Smooth muscle cell (in vitro differentiated cells): ENCODE data around the gene MKX. TPM values are rescaled to one million over a fixed set of nuclear protein-coding genes. Genes with fewer than 3 reads are reported as not detected.
A peak's percentile ranks its signal among the peaks of the same experiment; 100 is the strongest.

ENCODE experiments used
- DNase-seq: peaks from one replicate; lab custom pipeline; 2025; ENCODE audit not compliant: unreplicated experiment; lab: John Stamatoyannopoulos, UW
- H2AFZ ChIP-seq: fragments of 200-600 bp; sonication (generic); 2 replicates; pipeline ENCODE4 v1.6.0; 2016; ENCODE audit warnings: antibody characterized with exemption, low read depth, mild to moderate bottlenecking
- H3F3A ChIP-seq: fragments of 200-600 bp; sonication (generic); 2 replicates; pipeline ENCODE4 v1.6.0; 2017; ENCODE audit warnings: antibody characterized with exemption, low read depth
- H3K27ac ChIP-seq: fragments of 200-600 bp; sonication (generic); 2 replicates; pipeline ENCODE4 v1.5.1; 2016; ENCODE audit warnings: low read depth, mild to moderate bottlenecking
- H3K27me3 ChIP-seq: fragments of 200-600 bp; sonication (generic); 2 replicates; pipeline ENCODE4 v1.6.1; 2016; ENCODE audit warnings: low read depth, mild to moderate bottlenecking
- H3K36me3 ChIP-seq: fragments of 200-600 bp; sonication (generic); 2 replicates; pipeline ENCODE4 v1.5.1; 2016; ENCODE audit warnings: low read depth
- H3K4me1 ChIP-seq: fragments of 200-600 bp; sonication (generic); 2 replicates; pipeline ENCODE4 v1.5.1; 2016; ENCODE audit warnings: low read depth
- H3K4me2 ChIP-seq: fragments of 200-600 bp; sonication (generic); 2 replicates; pipeline ENCODE4 v1.6.0; 2016; ENCODE audit warnings: mild to moderate bottlenecking
- H3K4me3 ChIP-seq: fragments of 200-600 bp; sonication (generic); 2 replicates; pipeline ENCODE4 v1.5.1; 2016; ENCODE audit warnings: mild to moderate bottlenecking
- H3K79me2 ChIP-seq: fragments of 200-600 bp; sonication (generic); 2 replicates; pipeline ENCODE4 v1.6.0; 2016; ENCODE audit warnings: low read depth, mild to moderate bottlenecking
- H3K9ac ChIP-seq: fragments of 200-600 bp; sonication (generic); 2 replicates; pipeline ENCODE4 v1.6.0; 2016; ENCODE audit warnings: low read depth
- H3K9me3 ChIP-seq: fragments of 200-600 bp; sonication (generic); replicated peaks from 2 replicates; pipeline ENCODE4 v1.5.1; 2016; ENCODE audit warnings: low read depth
- H4K20me1 ChIP-seq: fragments of 200-600 bp; sonication (generic); 2 replicates; pipeline ENCODE4 v1.6.0; 2016; ENCODE audit warnings: low read depth
- CTCF ChIP-seq: fragments of 200-600 bp; sonication (generic); IDR thresholded peaks from 2 replicates; pipeline ENCODE4 v1.5.1; 2017; ENCODE audit warnings: borderline replicate concordance, mild to moderate bottlenecking, antibody characterized with exemption; ENCODE audit not compliant: insufficient read depth, poor library complexity, severe bottlenecking
- WGBS: methylation state at CpG from one replicate; pipeline ENCODE4 v1.1.7; 2016; ENCODE audit warnings: low lambda C conversion rate; 5-methylcytosine and 5-hydroxymethylcytosine counted together
- polyA plus RNA-seq: library from polyadenylated mRNA; unstranded; fragments of >200 nt; fragmentation: Nextera tagmentation; extraction: Ambion mirVana; gene quantifications from 2 replicates; pipeline ENCODE4 v1.2.1, GENCODE V29; 2016
- total RNA-seq: library from RNA; depleted of rRNA; stranded (reverse); fragments of >200 nt; gene quantifications from 2 replicates; pipeline ENCODE4 v1.2.3, GENCODE V29; 2014

MKX gene
- total and polyA plus RNA-seq, 2 experiments from 2014 or later = 0.04 TPM; not detected in 1

DNA sequence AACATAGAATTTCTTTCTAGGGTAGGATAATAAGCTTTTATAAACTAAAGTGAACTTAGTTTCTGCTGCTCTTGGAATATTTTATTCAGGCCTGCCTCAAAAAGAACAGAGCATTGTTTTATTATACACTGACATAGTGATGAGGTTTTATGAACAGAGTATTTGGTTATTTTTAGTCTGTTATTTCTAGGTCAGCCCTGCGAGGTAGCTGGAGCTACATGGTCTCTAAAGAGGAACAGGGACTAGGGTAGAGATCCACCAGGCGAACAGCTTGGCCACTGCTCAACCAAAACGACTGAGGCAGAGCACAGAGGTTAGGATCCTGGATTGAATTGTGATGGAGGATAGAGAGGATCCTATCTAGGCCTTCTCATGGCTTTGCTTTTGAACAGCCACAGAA, 53.0 kb downstream of the MKX start:
- 79% methylated on average over 3 of the region's 3 CpGs for WGBS
- no peaks in the 10 kb centered on the region for H3K36me3 ChIP-seq
- no peaks in the 10 kb centered on the region for H3K79me2 ChIP-seq
- H3K4me1 ChIP-seq = no peaks in the 10 kb centered on the region
- H3F3A ChIP-seq = no peaks in the 10 kb centered on the region
- H3K9me3 ChIP-seq = no peaks in the 10 kb centered on the region
- no peak overlapping the region for H3K4me2 ChIP-seq
- TF ChIP-seq CTCF = no peak
- no peak overlapping the region for H3K9ac ChIP-seq
- DNase-seq = no peak
- H2AFZ ChIP-seq = no peak overlapping the region
- H3K27me3 ChIP-seq = no peaks in the 10 kb centered on the region
- no peak overlapping the region for H3K27ac ChIP-seq
- H3K4me3 ChIP-seq = no peak overlapping the region
- no peaks in the 10 kb centered on the region for H4K20me1 ChIP-seq

DNA sequence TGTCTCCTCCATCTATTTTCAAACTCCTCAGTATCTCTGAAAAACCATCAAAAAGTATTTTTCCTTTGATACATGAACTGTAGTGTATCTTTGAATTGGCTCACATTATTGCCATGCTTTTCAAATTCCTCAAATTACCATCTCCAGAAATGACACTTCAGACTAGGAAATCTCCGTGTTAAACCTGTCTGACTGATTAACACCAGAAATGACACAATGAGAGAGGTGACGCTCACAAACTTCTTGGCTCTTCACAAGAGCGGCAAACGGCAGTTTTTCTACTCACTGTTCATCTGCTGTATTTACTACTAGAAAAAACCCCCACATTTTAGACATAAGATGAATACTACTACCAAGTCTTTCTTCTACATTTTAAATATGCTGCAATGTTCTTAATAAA, 56.6 kb downstream of the MKX start:
- Histone ChIP-seq H3K4me2 (no peak overlapping the region), H3K36me3 (no peaks in the 10 kb centered on the region), H4K20me1 (no peaks in the 10 kb centered on the region), H3K27me3 (no peaks in the 10 kb centered on the region), H3K4me3 (no peak overlapping the region), H3K27ac (no peak overlapping the region), H3K9ac (no peak overlapping the region), H3K4me1 (no peaks in the 10 kb centered on the region), H2AFZ (no peak overlapping the region), H3F3A (no peaks in the 10 kb centered on the region), H3K9me3 (no peaks in the 10 kb centered on the region), H3K79me2 (no peaks in the 10 kb centered on the region)
- 93% methylated on average over 4 of the region's 4 CpGs for WGBS
- no peak for TF ChIP-seq CTCF
- no peak for DNase-seq

DNA sequence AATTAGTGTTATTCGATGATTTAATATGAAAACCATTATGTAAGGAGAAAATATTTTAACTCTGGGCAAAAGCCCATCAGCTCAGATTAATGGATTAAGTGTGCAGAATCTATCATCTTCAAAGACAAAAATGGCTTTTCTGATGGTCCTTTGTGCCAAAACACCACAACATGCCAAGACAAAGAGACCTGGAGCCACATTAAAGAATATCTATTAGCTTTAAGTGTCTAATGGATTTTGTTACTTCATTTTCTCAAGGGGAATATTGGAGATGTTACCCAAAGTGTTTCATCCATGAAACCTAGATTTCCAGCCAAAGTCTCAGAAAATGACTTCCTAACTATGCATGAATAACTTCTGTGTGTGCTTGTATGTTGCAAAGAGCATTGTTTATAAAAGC, 57.3 kb downstream of the MKX start:
- Histone ChIP-seq H3K36me3 (no peaks in the 10 kb centered on the region), H3K27me3 (no peaks in the 10 kb centered on the region), H3K9ac (no peak overlapping the region), H3K4me1 (no peaks in the 10 kb centered on the region), H2AFZ (no peak overlapping the region), H3K4me3 (no peak overlapping the region), H3K9me3 (no peaks in the 10 kb centered on the region), H4K20me1 (no peaks in the 10 kb centered on the region), H3K79me2 (no peaks in the 10 kb centered on the region), H3K27ac (no peak overlapping the region), H3K4me2 (no peak overlapping the region), H3F3A (no peaks in the 10 kb centered on the region)
- DNase-seq = no peak
- 89% methylated on average over 1 of the region's 1 CpG for WGBS
- no peak for TF ChIP-seq CTCF

DNA sequence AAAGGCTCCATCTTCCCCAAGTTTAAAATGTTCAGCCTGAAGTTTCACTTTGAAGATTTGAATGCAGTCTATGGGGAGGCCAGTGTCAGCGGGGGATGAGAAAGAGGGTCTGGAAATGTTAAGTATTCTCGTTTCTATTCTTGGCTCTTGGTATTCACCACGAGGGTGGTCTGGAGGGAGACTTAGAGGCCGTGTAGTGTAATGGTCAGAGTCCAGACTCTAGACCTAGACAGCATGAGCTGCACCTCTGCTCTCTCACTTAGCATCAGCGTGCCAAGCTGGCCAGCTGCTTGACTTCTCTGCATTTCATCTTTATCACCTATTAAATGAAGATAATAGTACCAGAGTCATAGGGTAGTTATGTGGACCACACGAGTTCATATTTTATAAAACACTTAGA, 57.9 kb downstream of the MKX start:
- Histone ChIP-seq H3K4me3 (no peak overlapping the region), H3K79me2 (no peaks in the 10 kb centered on the region), H3K27ac (no peak overlapping the region), H3K36me3 (no peaks in the 10 kb centered on the region), H3K9ac (no peak overlapping the region), H2AFZ (no peak overlapping the region), H3F3A (no peaks in the 10 kb centered on the region), H4K20me1 (no peaks in the 10 kb centered on the region), H3K27me3 (no peaks in the 10 kb centered on the region), H3K9me3 (no peaks in the 10 kb centered on the region), H3K4me1 (no peaks in the 10 kb centered on the region), H3K4me2 (peak overlapping the region; percentile 52)
- 46% methylated on average over 6 of the region's 6 CpGs for WGBS
- DNase-seq = no peak
- TF ChIP-seq CTCF = no peak
